IPS DF 6.9 (cell line): Measurements from ENCODE around the gene CECR2.

Experiments used
- DNase-seq: peaks from one replicate; pipeline ENCODE4 v3.0.0-alpha.2; 2013; ENCODE audit warnings: low read depth, low spot score
- H3K27ac ChIP-seq: one replicate; pipeline ENCODE4 v1.5.1; 2013; ENCODE audit warnings: low read length, control low read depth
- H3K27me3 ChIP-seq: 2 replicates; pipeline ENCODE4 v1.6.1; 2013; ENCODE audit warnings: mild to moderate bottlenecking, low read length; ENCODE audit not compliant: control insufficient read depth, insufficient read depth
- H3K36me3 ChIP-seq: 2 replicates; pipeline ENCODE4 v1.6.1; 2013; ENCODE audit warnings: low read length; ENCODE audit not compliant: control insufficient read depth, insufficient read depth
- H3K4me1 ChIP-seq: 2 replicates; pipeline ENCODE4 v1.6.1; 2013; ENCODE audit warnings: low read length; ENCODE audit not compliant: control insufficient read depth, insufficient read depth
- H3K4me3 ChIP-seq: 2 replicates; pipeline ENCODE4 v1.5.1; 2013; ENCODE audit warnings: mild to moderate bottlenecking, low read length
- H3K9me3 ChIP-seq: 2 replicates; pipeline ENCODE4 v1.6.1; 2013; ENCODE audit warnings: low read length, inconsistent platforms; ENCODE audit not compliant: control insufficient read depth, insufficient read depth
- WGBS: extraction: QIAGEN DNeasy Blood & Tissue Kit; methylation state at CpG from one replicate; pipeline ENCODE4 v1.1.7; 2013; ENCODE audit warnings: mixed read lengths, missing lambda C conversion rate; ENCODE audit not compliant: insufficient read length, insufficient coverage; 5-methylcytosine and 5-hydroxymethylcytosine counted together

Gene CECR2

DNA sequence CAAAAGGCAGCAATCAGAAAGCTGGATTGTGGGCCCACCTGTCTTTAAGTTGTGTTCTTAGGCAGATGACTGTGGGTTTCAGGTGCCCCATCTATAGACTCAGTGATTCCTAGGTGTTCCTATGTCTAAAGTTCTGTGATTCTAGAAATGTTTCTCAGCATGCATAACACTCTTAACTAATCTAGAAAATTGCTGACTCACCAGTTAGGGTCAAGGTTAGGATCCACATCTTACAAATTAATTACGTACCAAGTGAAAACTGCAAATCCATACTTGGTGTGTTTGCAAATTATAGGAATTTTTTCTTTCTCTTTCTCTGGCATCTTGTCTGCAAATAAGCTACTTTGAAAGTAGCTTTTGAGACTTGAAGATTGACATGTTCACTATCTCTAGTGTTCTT, 7.7 kb downstream of the CECR2 start:
- Histone ChIP-seq H3K27ac (no peak overlapping the region), H3K4me3 (no peak overlapping the region), H3K4me1 (peaks cover 8% of the 10 kb centered on the region), H3K27me3 (no peaks in the 10 kb centered on the region), H3K36me3 (no peaks in the 10 kb centered on the region), H3K9me3 (no peaks in the 10 kb centered on the region)
- WGBS, result no CpG with 5 or more reads among the region's 1 CpG
- no peak for DNase-seq

DNA sequence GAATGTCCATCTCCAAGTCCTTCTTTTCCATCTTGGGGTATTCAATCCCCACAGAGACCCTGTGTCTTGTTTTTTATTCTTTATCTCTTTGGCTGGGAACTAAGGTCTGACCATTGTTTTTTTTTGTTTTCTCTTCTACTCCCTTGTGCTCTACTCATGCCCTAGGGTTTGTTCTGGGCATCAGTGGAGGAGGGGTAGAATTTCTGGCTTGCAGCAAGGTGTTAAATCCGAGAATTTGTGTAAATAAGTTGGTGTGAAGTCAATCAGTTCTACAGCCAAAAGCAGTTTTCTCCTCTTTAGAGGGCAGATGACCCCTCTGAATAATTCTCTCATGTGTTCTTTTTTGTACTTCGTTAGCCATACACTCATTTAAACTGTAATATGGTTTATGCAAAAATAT, 10.7 kb downstream of the CECR2 start:
- Histone ChIP-seq H3K36me3 (no peaks in the 10 kb centered on the region), H3K9me3 (no peaks in the 10 kb centered on the region), H3K27me3 (no peaks in the 10 kb centered on the region), H3K4me1 (peaks cover 8% of the 10 kb centered on the region), H3K27ac (no peak overlapping the region), H3K4me3 (no peak overlapping the region)
- no peak for DNase-seq
- whole genome bisulfite sequencing, result no CpG with 5 or more reads among the region's 2 CpGs

DNA sequence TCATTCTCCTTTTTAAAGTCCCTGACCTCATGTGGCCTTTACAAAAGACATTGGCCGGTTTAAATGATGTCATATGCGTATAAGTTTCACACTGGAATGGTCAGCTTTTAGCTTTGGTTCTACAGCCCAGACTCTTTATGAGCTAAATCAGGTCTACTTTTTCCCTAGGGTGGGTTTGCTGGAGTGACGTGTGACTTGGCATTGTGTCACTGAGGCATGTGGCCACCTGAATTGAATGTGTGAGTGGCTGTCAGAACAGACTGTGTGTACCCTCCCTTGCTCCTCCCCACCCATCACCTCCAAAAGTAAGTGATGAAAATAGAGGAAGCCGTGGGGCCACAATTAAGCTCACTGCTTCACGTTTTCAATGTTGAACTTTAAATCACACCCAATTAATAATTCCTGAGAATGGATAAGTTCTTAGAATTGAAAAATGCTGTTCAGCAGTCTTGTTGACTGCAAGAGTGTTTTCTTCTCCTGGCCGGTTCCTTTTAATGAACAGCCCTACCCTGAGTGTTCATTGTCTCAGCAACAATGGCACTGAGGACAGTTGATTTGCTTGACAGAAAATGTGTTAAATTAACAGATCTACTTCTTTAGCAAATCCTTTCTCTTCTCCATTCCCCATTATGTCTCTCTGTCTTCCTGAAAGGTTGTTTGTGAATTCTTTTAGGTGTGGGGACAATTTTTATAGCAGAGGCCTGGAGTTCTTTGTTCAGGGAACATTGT, 11.3 kb downstream of the CECR2 start:
- no peak overlapping the region for H3K27ac ChIP-seq
- no peaks in the 10 kb centered on the region for H3K9me3 ChIP-seq
- WGBS, result no CpG with 5 or more reads among the region's 6 CpGs
- no peaks in the 10 kb centered on the region for H3K27me3 ChIP-seq
- H3K4me1 ChIP-seq, result peaks cover 8% of the 10 kb centered on the region
- H3K4me3 ChIP-seq, result no peak overlapping the region
- DNase-seq, result no peak
- no peaks in the 10 kb centered on the region for H3K36me3 ChIP-seq

DNA sequence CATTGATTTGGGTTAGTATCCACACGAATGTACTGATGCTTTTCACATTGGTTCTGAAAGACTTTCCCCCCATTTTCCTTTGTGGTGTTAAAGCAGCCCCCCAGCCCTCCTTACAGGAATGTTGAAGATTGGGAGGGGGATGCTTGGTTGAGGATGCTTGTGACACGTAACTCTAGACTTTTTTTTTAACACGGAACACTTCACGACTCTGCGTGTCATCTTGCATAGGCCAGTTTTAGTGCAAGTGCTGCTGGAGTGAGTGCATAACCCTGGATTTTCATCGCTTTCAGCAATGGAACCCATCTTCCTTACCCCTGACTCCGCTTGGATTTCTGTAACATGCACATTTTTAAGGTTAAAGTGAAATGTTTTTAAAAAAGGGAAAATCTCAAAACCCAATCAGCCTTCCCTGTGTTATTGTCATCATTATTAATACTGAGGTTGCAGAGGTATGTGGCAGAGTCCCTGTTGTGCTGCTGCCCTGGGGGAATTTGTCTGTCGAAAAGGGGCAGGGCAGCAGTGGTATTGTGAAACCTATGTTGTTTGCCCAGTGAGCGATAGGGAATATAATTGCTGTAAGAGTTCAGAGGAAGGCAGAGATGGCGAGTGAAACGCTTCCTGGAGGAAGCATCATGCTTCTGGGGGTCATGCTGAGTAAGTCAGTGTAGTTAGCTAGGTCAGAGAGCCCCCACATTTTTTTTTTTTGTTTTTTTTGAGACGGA, 12.1 kb downstream of the CECR2 start:
- no peaks in the 10 kb centered on the region for H3K27me3 ChIP-seq
- H3K9me3 ChIP-seq, result no peaks in the 10 kb centered on the region
- no peak for DNase-seq
- no peaks in the 10 kb centered on the region for H3K36me3 ChIP-seq
- H3K4me3 ChIP-seq, result no peak overlapping the region
- H3K27ac ChIP-seq, result no peak overlapping the region
- peaks cover 7% of the 10 kb centered on the region for H3K4me1 ChIP-seq
- WGBS, result no CpG with 5 or more reads among the region's 12 CpGs

DNA sequence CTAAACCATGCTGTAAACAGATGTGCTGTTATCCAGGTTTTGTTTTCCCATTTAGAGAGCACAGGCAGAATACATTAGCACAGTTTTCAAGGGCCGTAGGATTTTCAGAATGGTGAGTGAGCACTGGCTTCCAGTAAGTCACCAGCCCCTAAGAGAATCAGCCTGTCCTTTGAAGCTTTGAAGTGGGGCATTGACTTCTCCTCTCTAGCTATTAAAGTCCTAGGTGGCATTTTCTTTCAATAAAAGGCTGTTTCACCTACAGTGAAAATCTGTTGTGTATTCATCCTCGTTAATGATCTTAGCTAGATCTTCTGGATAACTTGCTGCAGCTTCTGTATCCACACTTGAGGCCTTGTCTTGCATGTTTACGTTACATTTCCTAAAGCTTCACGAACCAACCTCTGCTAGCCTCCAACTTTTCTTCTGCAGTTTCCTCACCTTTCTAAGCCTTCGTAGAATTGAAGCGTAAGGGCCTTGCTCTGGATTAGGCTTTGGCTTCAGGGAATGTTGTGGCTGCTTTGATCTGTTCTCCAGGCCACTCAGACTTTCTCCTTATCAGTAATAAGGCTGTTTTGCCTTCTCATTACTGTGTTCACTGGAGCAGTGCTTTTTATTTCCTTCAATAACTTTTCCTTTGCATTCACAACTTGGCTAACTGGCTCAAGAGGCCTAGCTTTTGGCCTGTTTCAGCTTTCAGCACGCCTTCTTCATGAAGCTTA, 15.5 kb downstream of the CECR2 start:
- no peaks in the 10 kb centered on the region; the same call in 1 of the 2 replicates for H3K36me3 ChIP-seq
- no peaks in the 10 kb centered on the region for H3K9me3 ChIP-seq
- no peak overlapping the region for H3K27ac ChIP-seq
- no peak for DNase-seq
- H3K27me3 ChIP-seq, result no peaks in the 10 kb centered on the region
- no peak overlapping the region for H3K4me3 ChIP-seq
- peaks cover 7% of the 10 kb centered on the region for H3K4me1 ChIP-seq
- no CpG with 5 or more reads among the region's 7 CpGs for WGBS

DNA sequence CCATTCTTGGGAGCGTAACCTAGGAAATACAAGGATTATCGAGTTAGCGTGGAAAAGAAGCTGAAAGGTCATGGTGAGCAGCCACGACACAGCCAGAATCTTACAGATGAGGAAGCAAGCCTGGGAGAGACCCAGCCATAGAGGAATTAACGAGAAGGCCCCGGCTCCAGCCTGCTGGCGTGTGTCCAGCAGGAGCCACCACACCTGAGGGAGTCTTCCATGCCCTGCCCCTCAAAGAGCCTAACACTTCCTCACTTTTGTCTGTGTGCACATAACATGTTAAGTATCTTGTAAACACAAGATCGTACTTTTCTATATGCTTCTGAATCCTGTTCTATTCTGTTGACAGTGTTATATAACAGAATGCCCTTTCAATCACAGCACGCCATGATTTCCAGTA, 18.1 kb downstream of the CECR2 start:
- Histone ChIP-seq H3K9me3 (no peaks in the 10 kb centered on the region), H3K27ac (no peak overlapping the region), H3K4me3 (no peak overlapping the region), H3K4me1 (peaks cover 6% of the 10 kb centered on the region; the same call in 1 of the 2 replicates), H3K36me3 (peaks cover 5% of the 10 kb centered on the region; the same call in 1 of the 2 replicates), H3K27me3 (no peaks in the 10 kb centered on the region)
- WGBS, result no CpG with 5 or more reads among the region's 9 CpGs
- no peak for DNase-seq

DNA sequence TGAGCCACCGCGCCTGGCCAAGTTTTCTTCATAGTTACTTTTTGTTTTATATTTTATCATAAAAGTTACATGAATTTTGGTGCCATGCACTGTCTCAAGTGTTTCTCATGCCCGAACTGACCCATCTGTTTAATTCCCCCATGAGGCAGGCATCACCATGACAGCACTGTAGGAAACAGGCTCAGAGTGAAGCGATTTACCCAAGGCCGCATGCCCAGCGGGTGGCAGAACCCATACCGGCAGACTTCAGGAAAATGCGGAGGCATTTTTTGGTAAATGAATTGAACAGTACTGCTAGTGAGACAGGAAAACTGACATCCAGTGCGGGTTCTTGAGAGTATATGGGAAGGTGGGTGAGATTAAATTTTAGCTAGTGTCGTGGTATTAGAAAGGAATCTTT, 19.0 kb downstream of the CECR2 start:
- WGBS, result 100% methylated on average over 1 of the region's 10 CpGs
- Histone ChIP-seq H3K27me3 (no peaks in the 10 kb centered on the region), H3K27ac (no peak overlapping the region), H3K36me3 (peaks cover 5% of the 10 kb centered on the region; the same call in 1 of the 2 replicates), H3K4me3 (no peak overlapping the region), H3K9me3 (no peaks in the 10 kb centered on the region), H3K4me1 (peaks cover 6% of the 10 kb centered on the region; the same call in 1 of the 2 replicates)
- no peak for DNase-seq

DNA sequence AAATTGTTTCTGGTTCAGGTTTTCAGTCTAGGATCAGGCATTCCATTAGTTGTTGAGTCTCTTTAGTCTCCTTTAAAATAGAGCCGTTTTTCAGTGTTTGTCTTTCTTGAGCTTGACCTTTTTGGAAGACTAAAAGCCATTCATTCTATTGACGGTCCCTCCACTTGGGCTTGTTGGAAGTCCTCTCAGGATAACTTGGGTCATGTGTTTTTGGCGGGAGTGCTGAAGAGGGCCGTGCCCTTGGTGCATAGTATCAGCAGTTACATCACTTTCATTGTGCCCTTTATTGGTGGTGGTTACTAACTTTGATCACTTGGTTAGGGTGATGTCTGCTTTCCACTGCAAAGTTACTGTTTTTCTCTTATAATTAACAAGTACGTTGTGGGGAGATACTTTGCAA, 20.8 kb downstream of the CECR2 start:
- no CpG with 5 or more reads among the region's 5 CpGs for WGBS

DNA sequence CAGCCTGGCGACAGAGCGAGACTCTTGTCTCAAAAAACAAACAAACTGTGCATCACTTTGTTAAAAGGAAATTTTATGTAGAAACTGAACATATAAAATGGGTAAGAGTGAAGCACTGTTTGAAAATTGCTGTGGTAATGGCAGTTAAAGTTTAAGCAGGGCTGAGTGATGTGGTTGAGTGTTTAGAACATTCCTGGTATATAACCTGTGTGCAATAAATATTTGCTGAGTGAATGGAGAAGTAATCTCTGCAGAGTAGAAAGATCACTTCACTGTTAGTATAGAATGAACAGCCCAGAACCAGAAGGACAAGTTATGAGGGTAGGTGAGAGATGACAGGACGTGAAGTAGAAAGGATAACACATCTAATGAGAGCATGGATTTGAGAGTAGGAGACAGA, 27.3 kb downstream of the CECR2 start:
- H3K4me3 ChIP-seq, result no peak overlapping the region
- H3K27ac ChIP-seq, result no peak overlapping the region
- DNase-seq, result no peak
- no peaks in the 10 kb centered on the region for H3K36me3 ChIP-seq
- WGBS, result no CpG with 5 or more reads among the region's 3 CpGs
- no peaks in the 10 kb centered on the region for H3K9me3 ChIP-seq
- no peaks in the 10 kb centered on the region for H3K4me1 ChIP-seq
- H3K27me3 ChIP-seq, result no peaks in the 10 kb centered on the region

More for the DNA sequence above, 20.8 kb downstream of the CECR2 start:
- DNase-seq, result no peak
- no peaks in the 10 kb centered on the region for H3K9me3 ChIP-seq
- H3K27me3 ChIP-seq, result no peaks in the 10 kb centered on the region
- H3K36me3 ChIP-seq, result peaks cover 5% of the 10 kb centered on the region; the same call in 1 of the 2 replicates
- H3K27ac ChIP-seq, result no peak overlapping the region
- peaks cover 6% of the 10 kb centered on the region; the same call in 1 of the 2 replicates for H3K4me1 ChIP-seq
- H3K4me3 ChIP-seq, result no peak overlapping the region

DNA sequence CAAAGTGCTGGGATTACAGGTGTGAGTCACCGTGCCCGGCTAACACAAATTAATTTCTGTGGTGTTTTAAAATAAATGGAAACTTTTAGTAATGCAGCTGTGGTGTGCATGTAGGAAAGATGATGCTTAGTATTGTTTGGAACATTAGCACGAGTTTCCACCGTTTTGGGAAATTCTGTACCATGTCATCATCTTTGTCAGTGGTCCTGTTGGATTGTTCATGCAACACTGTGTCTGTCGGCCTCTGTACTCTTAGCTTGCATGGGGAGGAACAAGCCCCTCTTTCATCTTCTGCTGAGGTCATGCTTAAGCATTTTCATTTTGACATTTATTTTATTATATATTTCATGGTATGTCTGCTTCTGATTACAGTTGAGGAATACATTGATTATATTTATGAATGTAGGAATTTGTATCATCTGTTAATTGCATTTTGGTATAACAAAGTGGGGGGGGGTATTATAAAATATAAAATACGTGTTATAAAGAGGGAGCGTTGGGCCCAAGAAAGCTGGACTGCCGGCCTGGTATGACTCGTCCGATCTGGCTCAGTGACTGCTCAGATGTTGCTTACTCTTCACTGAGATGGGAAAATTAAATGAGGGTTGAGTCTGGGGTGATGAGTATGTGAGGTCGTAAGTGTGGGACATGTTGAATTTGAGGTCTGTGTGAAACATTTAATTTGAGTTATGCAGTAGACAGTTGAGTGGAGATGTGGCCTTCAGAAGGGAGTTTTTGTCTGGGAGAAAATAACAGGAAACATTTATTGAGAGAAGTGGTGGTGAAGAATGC, 28.7 kb downstream of the CECR2 start:
- Histone ChIP-seq H3K36me3 (no peaks in the 10 kb centered on the region), H3K9me3 (no peaks in the 10 kb centered on the region), H3K4me3 (no peak overlapping the region), H3K4me1 (no peaks in the 10 kb centered on the region), H3K27ac (no peak overlapping the region), H3K27me3 (no peaks in the 10 kb centered on the region)
- no peak for DNase-seq
- 100% methylated on average over 3 of the region's 11 CpGs for WGBS
